SK-N-SH (cell line): ENCODE data around the gene GMEB1. TPM values are rescaled to one million over a fixed set of nuclear protein-coding genes. Genes with fewer than 3 reads are reported as not detected.

Source experiments
- CTCF ChIA-PET: fragments of 300-600, 350-600 bp; formaldehyde crosslinking; extraction: SDS; loops from one replicate; lab custom pipeline; 2021; lab: Yijun Ruan, JAX
- POLR2A ChIA-PET: fragments of 350-600 bp; sonication (Branson Sonifier 250); formaldehyde crosslinking; extraction: SDS; loops from one replicate; lab custom pipeline; 2020; ENCODE audit warnings: antibody characterized with exemption, inconsistent platforms; lab: Yijun Ruan, JAX
- DNase-seq: peaks from one replicate; pipeline ENCODE4 v3.0.0; 2012
- H2AFZ ChIP-seq: fragments of 200-600 bp; sonication (generic); 2 replicates; pipeline ENCODE4 v1.8.1; 2016; ENCODE audit warnings: antibody characterized with exemption, mild to moderate bottlenecking, low read depth
- H3F3A ChIP-seq: fragments of 200-600 bp; sonication (generic); replicated peaks from 2 replicates; pipeline ENCODE3; 2016; ENCODE audit warnings: antibody characterized with exemption, mild to moderate bottlenecking; ENCODE audit not compliant: insufficient read depth
- H3K27ac ChIP-seq, 2 experiments: fragments of 200-500 bp in 1 of 2; fragments of 200-600 bp in 1 of 2; sonication (Bioruptor generic) in 1 of 2; sonication (generic), shearing (Covaris generic) in 1 of 2; 2 replicates each; pipeline versions ENCODE4 v1.5.1 to v1.6.1; 2014 to 2016; ENCODE audit warnings: low read depth in 2 of 2, inconsistent platforms in 1 of 2, low read length in 1 of 2, mild to moderate bottlenecking in 1 of 2, mixed read lengths in 1 of 2
- H3K27me3 ChIP-seq: fragments of 200-600 bp; sonication (generic), shearing (Covaris generic); 2 replicates; pipeline ENCODE4 v1.6.1; 2016; ENCODE audit warnings: mixed run types; ENCODE audit not compliant: insufficient read depth
- H3K36me3 ChIP-seq, 2 experiments: fragments of 200-500 bp in 1 of 2; fragments of 200-600 bp in 1 of 2; sonication (Bioruptor generic) in 1 of 2; sonication (generic) in 1 of 2; replicated peaks in 1 of 2; 2 replicates each; pipeline versions ENCODE3 to v1.5.1; 2014 to 2016; ENCODE audit warnings: low read length in 1 of 2, mild to moderate bottlenecking in 1 of 2; ENCODE audit not compliant: insufficient read depth in 2 of 2, control insufficient read depth in 1 of 2
- H3K4me1 ChIP-seq, 2 experiments: fragments of 200-500 bp in 1 of 2; fragments of 200-600 bp in 1 of 2; sonication (Bioruptor generic) in 1 of 2; sonication (generic), shearing (Covaris generic) in 1 of 2; 2 replicates each; pipeline versions ENCODE4 v1.5.1 to v1.6.1; 2014 to 2016; ENCODE audit warnings: low read depth in 1 of 2, low read length in 1 of 2, mixed run types in 1 of 2; ENCODE audit not compliant: insufficient read depth in 2 of 2, control insufficient read depth in 1 of 2
- H3K4me2 ChIP-seq: fragments of 200-600 bp; sonication (generic), shearing (Covaris generic); 2 replicates; pipeline ENCODE4 v1.6.1; 2017; ENCODE audit warnings: mixed run types
- H3K4me3 ChIP-seq, 2 experiments: fragments of 200-500 bp in 1 of 2; fragments of 200-600 bp in 1 of 2; sonication (Bioruptor generic) in 1 of 2; sonication (generic), shearing (Covaris generic) in 1 of 2; 2 replicates each; pipeline versions ENCODE4 v1.5.1 to v1.8.1; 2014 to 2016; ENCODE audit warnings: low read depth in 2 of 2, inconsistent platforms in 1 of 2, low read length in 1 of 2, mild to moderate bottlenecking in 1 of 2, mixed read lengths in 1 of 2, moderate library complexity in 1 of 2
- H3K79me2 ChIP-seq: fragments of 200-600 bp; sonication (generic); 2 replicates; pipeline ENCODE4 v1.8.1; 2017; ENCODE audit warnings: mild to moderate bottlenecking; ENCODE audit not compliant: insufficient read depth
- H3K9ac ChIP-seq: fragments of 200-600 bp; sonication (generic); 2 replicates; pipeline ENCODE4 v1.6.1; 2017; ENCODE audit warnings: mixed run types
- H3K9me2 ChIP-seq: fragments of 200-600 bp; sonication (generic); 2 replicates; pipeline ENCODE4 v1.6.1; 2017; ENCODE audit warnings: mixed run types
- H3K9me3 ChIP-seq: fragments of 200-600 bp; sonication (generic); 2 replicates; pipeline ENCODE4 v1.6.1; 2017; ENCODE audit warnings: mixed run types, mild to moderate bottlenecking, moderate library complexity
- H4K20me1 ChIP-seq: fragments of 200-600 bp; sonication (generic); 2 replicates; pipeline ENCODE4 v1.6.1; 2017; ENCODE audit warnings: mild to moderate bottlenecking, mixed run types; ENCODE audit not compliant: insufficient read depth
- CTCF ChIP-seq: fragments of 200-600 bp; sonication (generic); IDR thresholded peaks from 2 replicates; pipeline ENCODE4 v1.6.1; 2017; ENCODE audit warnings: antibody characterized with exemption, mild to moderate bottlenecking, moderate library complexity
- ELF1 ChIP-seq: IDR thresholded peaks from 2 replicates; pipeline ENCODE4 v1.4.0; 2012
- FOXM1 ChIP-seq: IDR thresholded peaks from 2 replicates; pipeline ENCODE4 v1.4.0; 2012; ENCODE audit warnings: low read depth, mild to moderate bottlenecking
- GABPA ChIP-seq: IDR thresholded peaks from 2 replicates; pipeline ENCODE4 v1.4.0; 2012; ENCODE audit warnings: low read depth, mild to moderate bottlenecking
- GATA2 ChIP-seq: sonication (generic); formaldehyde crosslinking; IDR thresholded peaks from 2 replicates; pipeline ENCODE4 v1.5.0; 2020; ENCODE audit warnings: mild to moderate bottlenecking, missing genetic modification reagents
- IRF3 ChIP-seq: fragments of 150-350 bp; IDR thresholded peaks from 2 replicates; pipeline ENCODE4 v1.6.1; 2016; ENCODE audit warnings: mild to moderate bottlenecking, low read depth, low read length
- JUND ChIP-seq: IDR thresholded peaks from 2 replicates; pipeline ENCODE4 v1.4.0; 2012
- MXI1 ChIP-seq: IDR thresholded peaks from 2 replicates; pipeline ENCODE4 v1.6.1; 2012; ENCODE audit warnings: mild to moderate bottlenecking, low read depth, low read length, improper control_type of control experiment
- POLR2AphosphoS5 ChIP-seq: IDR thresholded peaks from 2 replicates; pipeline ENCODE4 v1.6.1; 2012; ENCODE audit warnings: low read depth, low read length
- REST ChIP-seq: IDR thresholded peaks from 2 replicates; pipeline ENCODE4 v1.6.1; 2012; ENCODE audit warnings: mild to moderate bottlenecking, low read depth, low read length, moderate library complexity
- RFX5 ChIP-seq: IDR thresholded peaks from 2 replicates; pipeline ENCODE4 v1.6.1; 2012; ENCODE audit warnings: mild to moderate bottlenecking, improper control_type of control experiment, low read length
- RXRA ChIP-seq: IDR thresholded peaks from 2 replicates; pipeline ENCODE4 v1.4.0; 2012; ENCODE audit warnings: low read depth, mild to moderate bottlenecking, borderline replicate concordance
- SIN3A ChIP-seq: IDR thresholded peaks from 2 replicates; pipeline ENCODE4 v1.6.1; 2012; ENCODE audit warnings: low read depth, mild to moderate bottlenecking, low read length, moderate library complexity, borderline replicate concordance
- USF1 ChIP-seq: IDR thresholded peaks from 2 replicates; pipeline ENCODE4 v1.4.0; 2012; ENCODE audit warnings: low read depth, borderline replicate concordance
- USF2 ChIP-seq: fragments of 150-350 bp; IDR thresholded peaks from 2 replicates; pipeline ENCODE4 v1.6.1; 2017; ENCODE audit warnings: antibody characterized with exemption, low read length, low read depth, borderline replicate concordance
- ZBTB33 ChIP-seq: IDR thresholded peaks from 2 replicates; pipeline ENCODE4 v1.4.0; 2012; ENCODE audit warnings: low read depth, borderline replicate concordance
- WGBS: methylation state at CpG from one replicate; pipeline ENCODE4 v1.1.6; 2017; ENCODE audit warnings: low lambda C conversion rate; 5-methylcytosine and 5-hydroxymethylcytosine counted together
- polyA plus RNA-seq, 3 experiments: library from polyadenylated mRNA; depleted of rRNA; stranded (reverse); fragments of >200 nt; gene quantifications; 2 replicates each; pipeline ENCODE4 v1.2.3, GENCODE V29; 2012

Gene GMEB1
- polyA plus RNA-seq, 1 of the 3 experiments (the other 2 are of a cell fraction), result 3.6 TPM

- no peak overlapping the region for H3K4me2 ChIP-seq
- CTCF ChIA-PET, result interaction anchor here (1.1 kb wide), 1 partner anchor 9 kb away, joined by 3 read pairs; no protein-coding TSS in a partner anchor
- POLR2A ChIA-PET, result no interaction called here
Measured at GRCh38 chr1:28632560-28632959, 36.0 kb upstream of the GMEB1 start.

More at GRCh38 chr1:28632560-28632959, 36.0 kb upstream of the GMEB1 start:
- peaks cover 19% of the 10 kb centered on the region for H3K79me2 ChIP-seq
- no peak for TF ChIP-seq SIN3A
- TF ChIP-seq REST, result no peak
- no peak for TF ChIP-seq IRF3
- TF ChIP-seq USF2, result no peak
- TF ChIP-seq JUND, result no peak
- TF ChIP-seq MXI1, result no peak
- TF ChIP-seq CTCF, result no peak
- TF ChIP-seq GATA2 (CRISPR knock-in tag), result no peak
- no peak for TF ChIP-seq GABPA
- no peak for TF ChIP-seq POLR2AphosphoS5
- no peak for TF ChIP-seq RXRA
- TF ChIP-seq ELF1, result no peak
- no peak for TF ChIP-seq ZBTB33
- no peak for TF ChIP-seq RFX5
- TF ChIP-seq USF1, result no peak
- no peak for TF ChIP-seq FOXM1
- TF ChIP-seq, all 33 proteins: peak for 0
- Histone ChIP-seq H3K9ac (no peak overlapping the region), H3K27me3 (no peaks in the 10 kb centered on the region), H3K4me3 (no peak overlapping the region), H2AFZ (no peak overlapping the region), H4K20me1 (no peaks in the 10 kb centered on the region), H3K9me3 (no peaks in the 10 kb centered on the region), H3K4me1 (no peaks in the 10 kb centered on the region), H3K36me3 (peaks cover 0 to 6% of the 10 kb centered on the region in 2 experiments), H3F3A (peaks cover 4% of the 10 kb centered on the region), H3K27ac (no peak overlapping the region), H3K9me2 (no peaks in the 10 kb centered on the region)
- WGBS, result 97% methylated on average over 4 of the region's 4 CpGs
- DNase-seq, result no peak
